Breast epithelium (tissue), 3 donors: ENCODE results near the gene ITGAL.

Experiments used
- CTCF ChIP-seq, 3 donors: fragments of 450-650 bp; IDR thresholded peaks; one replicate each; pipeline ENCODE4 v1.5.1; 2016 to 2017; ENCODE audit warnings: antibody characterized with exemption in 3 of 3, mild to moderate bottlenecking in 3 of 3, moderate library complexity in 3 of 3
- POLR2AphosphoS5 ChIP-seq, 3 donors: sonication (generic); formaldehyde crosslinking; IDR thresholded peaks; one replicate each; pipeline ENCODE4 v1.6.1; 2017; ENCODE audit warnings: antibody characterized with exemption in 3 of 3

GRCh38 chr16:30570636-30571444, 98.3 kb downstream of the ITGAL start:
- TF ChIP-seq CTCF (IDR thresholded peaks at IDR 0.05) (no peak), POLR2AphosphoS5 (IDR thresholded peaks at IDR 0.05) (no peak)
